Bronchial epithelial cell (primary cell): ENCODE data around the gene ZDHHC9. TPM values are rescaled to one million over a fixed set of nuclear protein-coding genes. Genes with fewer than 3 reads are reported as not detected.

ENCODE experiments used
- DNase-seq: peaks from one replicate; pipeline ENCODE4 v3.0.0-alpha.2; 2010; ENCODE audit warnings: low read depth
- FAIRE-seq: peaks from 2 replicates; lab custom pipeline; 2011; peaks lifted over from hg19 to GRCh38; lab: Jason Lieb, UNC
- H3K27me3 ChIP-seq: 2 replicates; pipeline ENCODE4 v1.5.1; 2011; ENCODE audit warnings: low read length; ENCODE audit not compliant: control insufficient read depth, insufficient read depth
- H3K36me3 ChIP-seq: 2 replicates; pipeline ENCODE4 v1.5.1; 2011; ENCODE audit warnings: low read length; ENCODE audit not compliant: control insufficient read depth, insufficient read depth
- H3K4me3 ChIP-seq: 2 replicates; pipeline ENCODE4 v1.5.1; 2011; ENCODE audit warnings: mild to moderate bottlenecking, low read depth, low read length, control low read depth
- total RNA-seq: library from RNA; depleted of rRNA; stranded (reverse); fragments of >200 nt; gene quantifications from 2 replicates; pipeline ENCODE4 v1.2.1, GENCODE V29; 2014
- TF ChIP-seq, protein P1 (sequence below): IDR thresholded peaks from 2 replicates; pipeline ENCODE4 v1.5.1; 2011; ENCODE audit warnings: mild to moderate bottlenecking, moderate library complexity, low read length, control low read depth, inconsistent platforms; ENCODE audit not compliant: insufficient read depth, severe bottlenecking

The ZDHHC9 gene
- total RNA-seq, 1 donor from 2014 or later = 17.1 TPM

DNA sequence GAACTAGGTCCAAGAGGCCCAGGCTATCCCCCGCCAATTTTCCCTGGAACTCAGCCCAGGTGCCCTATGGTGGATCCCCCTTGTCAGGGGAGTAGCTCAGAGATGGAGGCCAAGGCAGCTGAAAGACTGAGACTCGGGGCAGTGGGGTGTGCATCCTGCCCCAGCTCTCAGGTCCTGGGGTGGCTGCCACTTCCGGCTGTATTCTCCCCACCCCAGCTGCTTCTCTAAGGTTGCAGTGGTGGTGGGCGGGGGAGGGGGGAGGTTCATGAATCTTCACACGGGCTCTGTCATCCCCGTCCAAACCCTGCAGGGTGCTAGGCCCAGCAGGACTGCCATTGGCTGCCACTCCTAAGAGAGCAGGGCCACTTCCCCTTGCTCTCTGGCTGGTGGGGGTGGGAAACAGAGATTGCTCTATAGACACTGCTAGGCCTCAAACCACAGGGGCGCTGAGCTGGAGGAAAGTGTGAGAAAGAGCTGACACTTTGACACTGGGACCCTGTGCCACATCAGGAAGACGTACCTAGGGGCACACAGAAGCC, 62.5 kb downstream of the ZDHHC9 start:
- no peak for DNase-seq
- no peak for FAIRE-seq
- no peaks in the 10 kb centered on the region for H3K36me3 ChIP-seq
- H3K4me3 ChIP-seq = no peak overlapping the region
- H3K27me3 ChIP-seq = no peaks in the 10 kb centered on the region
- TF ChIP-seq, protein P1, sequence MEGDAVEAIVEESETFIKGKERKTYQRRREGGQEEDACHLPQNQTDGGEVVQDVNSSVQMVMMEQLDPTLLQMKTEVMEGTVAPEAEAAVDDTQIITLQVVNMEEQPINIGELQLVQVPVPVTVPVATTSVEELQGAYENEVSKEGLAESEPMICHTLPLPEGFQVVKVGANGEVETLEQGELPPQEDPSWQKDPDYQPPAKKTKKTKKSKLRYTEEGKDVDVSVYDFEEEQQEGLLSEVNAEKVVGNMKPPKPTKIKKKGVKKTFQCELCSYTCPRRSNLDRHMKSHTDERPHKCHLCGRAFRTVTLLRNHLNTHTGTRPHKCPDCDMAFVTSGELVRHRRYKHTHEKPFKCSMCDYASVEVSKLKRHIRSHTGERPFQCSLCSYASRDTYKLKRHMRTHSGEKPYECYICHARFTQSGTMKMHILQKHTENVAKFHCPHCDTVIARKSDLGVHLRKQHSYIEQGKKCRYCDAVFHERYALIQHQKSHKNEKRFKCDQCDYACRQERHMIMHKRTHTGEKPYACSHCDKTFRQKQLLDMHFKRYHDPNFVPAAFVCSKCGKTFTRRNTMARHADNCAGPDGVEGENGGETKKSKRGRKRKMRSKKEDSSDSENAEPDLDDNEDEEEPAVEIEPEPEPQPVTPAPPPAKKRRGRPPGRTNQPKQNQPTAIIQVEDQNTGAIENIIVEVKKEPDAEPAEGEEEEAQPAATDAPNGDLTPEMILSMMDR = no peak

DNA sequence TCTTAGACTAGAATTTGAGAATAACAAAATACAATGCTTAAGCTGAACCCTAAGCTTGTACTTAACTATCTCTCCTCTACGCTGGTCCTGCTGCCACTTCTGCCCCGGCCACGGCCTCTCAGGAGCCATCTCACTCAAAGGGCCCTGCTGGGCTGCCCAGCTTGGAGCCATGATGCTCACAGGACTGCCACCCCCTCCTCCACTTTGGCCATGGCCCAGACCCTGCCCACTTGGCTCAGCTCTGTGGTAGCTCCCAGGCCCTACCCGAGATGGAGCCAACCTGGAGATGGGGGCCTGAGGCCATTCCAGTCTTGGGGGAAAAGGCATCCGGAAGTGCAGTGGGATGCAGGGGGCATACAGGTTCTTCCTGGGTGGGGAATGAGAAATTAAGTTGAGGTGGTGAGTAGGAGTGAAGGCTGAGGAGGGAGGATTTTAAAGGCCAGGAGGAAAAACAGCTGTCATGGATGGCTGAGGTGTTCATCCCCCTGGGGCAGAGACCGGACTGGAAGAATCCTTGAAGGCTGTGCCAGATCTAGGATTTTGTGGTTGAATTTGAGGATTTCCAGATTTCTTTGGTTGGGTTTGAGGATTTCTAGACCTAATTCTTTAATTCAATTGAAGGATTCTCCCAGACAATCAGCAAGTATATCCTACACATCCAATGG, 63.1 kb downstream of the ZDHHC9 start:
- FAIRE-seq = no peak
- H3K27me3 ChIP-seq = no peaks in the 10 kb centered on the region
- no peak overlapping the region for H3K4me3 ChIP-seq
- TF ChIP-seq, protein P1 = no peak
- no peaks in the 10 kb centered on the region for H3K36me3 ChIP-seq
- no peak for DNase-seq

DNA sequence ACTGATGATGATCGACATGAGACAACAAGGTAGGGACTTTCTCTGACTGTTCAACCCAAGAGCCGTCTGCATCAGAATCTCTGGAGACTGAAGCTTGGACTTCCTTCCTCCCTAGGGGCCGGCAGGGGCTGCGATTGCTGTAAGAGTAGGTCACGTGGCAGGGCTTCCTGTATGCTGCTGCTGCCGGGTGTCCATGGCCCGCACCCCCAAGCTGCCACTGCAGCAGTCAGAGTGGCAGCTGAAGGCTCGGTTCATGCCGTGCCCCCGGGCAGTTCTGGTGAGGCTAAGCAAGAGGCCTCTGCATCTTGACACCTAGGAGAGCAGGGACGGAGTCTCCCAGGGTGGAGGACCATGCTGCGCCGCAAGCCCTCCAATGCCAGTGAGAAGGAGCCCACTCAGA, 63.9 kb downstream of the ZDHHC9 start, which contains the start of gene SASH3:
TSS of gene SASH3 (plus strand) at position 203 of the 400 bp plus-strand sequence. CDS start at position 352, 149 bp downstream.
- Histone ChIP-seq H3K36me3 (no peaks in the 10 kb centered on the region), H3K27me3 (no peaks in the 10 kb centered on the region), H3K4me3 (no peak within 1 kb of the TSS)
- no peak for DNase-seq
- FAIRE-seq = no peak
- TF ChIP-seq, protein P1 = no peak

DNA sequence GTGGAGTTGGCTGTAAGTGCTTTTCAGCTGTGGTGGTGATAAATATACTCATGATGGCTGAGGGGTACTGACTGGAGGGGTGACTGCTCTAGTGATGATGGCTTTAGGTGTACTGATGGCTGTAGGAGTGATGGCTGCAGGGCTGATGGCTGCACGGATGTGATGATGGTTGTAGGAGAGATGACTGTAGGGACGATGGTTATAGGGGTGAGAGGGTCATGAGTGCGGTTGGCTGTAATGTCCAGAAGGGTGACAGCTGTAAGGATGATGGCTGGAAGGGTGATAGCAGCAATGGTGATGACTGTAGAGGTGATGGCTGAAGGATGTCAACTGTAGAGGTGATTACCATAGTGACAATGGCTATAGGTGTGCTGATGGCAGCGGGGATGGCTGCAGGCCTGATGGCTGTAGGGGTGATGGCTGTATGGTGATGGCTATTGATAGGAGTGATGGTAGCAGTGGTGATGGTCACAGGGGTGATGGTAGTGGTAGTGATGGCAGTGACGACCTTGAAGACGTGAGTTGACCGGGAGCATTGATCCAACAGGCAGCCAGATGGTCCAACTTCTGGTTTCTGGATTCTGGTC, 64.5 kb downstream of the ZDHHC9 start:
- FAIRE-seq (peak; percentile 58), DNase-seq (no peak)
- Histone ChIP-seq H3K4me3 (no peak overlapping the region), H3K27me3 (no peaks in the 10 kb centered on the region), H3K36me3 (no peaks in the 10 kb centered on the region)
- TF ChIP-seq, protein P1 = no peak

DNA sequence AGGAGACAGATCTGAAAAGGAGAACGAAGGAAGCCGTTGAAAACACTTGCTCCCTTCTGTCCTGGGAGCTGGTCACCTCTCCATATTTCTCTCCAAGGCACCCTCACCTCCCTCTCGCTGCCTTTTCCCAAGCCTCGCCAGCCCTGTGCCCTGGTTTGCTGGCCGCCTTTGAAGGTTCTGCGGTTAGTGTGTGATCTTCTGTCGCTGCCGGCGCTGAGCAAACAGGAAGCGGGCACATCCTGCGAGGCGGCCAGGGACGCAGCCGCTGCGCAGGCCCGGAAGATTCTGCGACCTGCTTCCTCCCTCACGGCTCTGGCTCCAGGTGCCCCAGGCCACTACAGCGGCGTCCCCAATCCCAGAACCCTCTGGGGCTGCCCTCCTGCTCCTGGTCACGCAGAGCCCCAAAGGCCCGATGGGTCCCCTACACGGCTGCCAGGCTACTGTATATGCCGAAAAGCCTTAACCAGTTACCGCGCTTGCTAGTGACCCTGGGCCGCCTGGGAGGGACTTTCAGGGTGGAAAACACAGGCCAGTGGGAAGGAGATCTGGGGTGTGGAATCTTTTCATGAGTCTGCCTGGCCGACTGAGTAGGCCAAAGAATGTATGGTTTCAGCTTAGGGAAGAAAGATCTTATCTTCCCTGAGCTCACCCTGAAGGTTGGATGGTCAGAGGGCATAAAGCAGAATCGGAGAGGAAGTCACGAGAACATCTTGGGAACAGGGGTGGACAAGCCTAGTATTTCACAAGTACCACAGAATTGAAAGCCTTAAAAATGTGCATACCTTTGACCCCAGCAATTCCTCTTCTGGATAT, 66.3 kb downstream of the ZDHHC9 start:
- peak; percentile 10 for DNase-seq
- FAIRE-seq = no peak
- TF ChIP-seq, protein P1 = no peak

More for the DNA sequence above, 66.3 kb downstream of the ZDHHC9 start:
- H3K36me3 ChIP-seq = no peaks in the 10 kb centered on the region
- H3K27me3 ChIP-seq = no peaks in the 10 kb centered on the region
- no peak overlapping the region for H3K4me3 ChIP-seq
